HEK293 (cell line): Measurements from ENCODE around the gene ADGRD1.

ENCODE experiments used
- CTCF ChIA-PET: fragments of 350-600 bp; formaldehyde crosslinking; extraction: SDS; loops from one replicate; lab custom pipeline; 2021; ENCODE audit warnings: antibody characterized with exemption; lab: Yijun Ruan, JAX
- POLR2A ChIA-PET: fragments of 300-600 bp; formaldehyde crosslinking; extraction: SDS; loops from one replicate; lab custom pipeline; 2020; ENCODE audit warnings: antibody characterized with exemption, inconsistent platforms; lab: Yijun Ruan, JAX
- H3K27ac ChIP-seq: fragments of 200-500 bp; sonication (Bioruptor generic); 2 replicates; pipeline ENCODE4 v1.5.1; 2014; ENCODE audit warnings: low read depth, low read length, control low read depth, inconsistent platforms; ENCODE audit errors: extremely low read depth
- H3K36me3 ChIP-seq, 2 experiments: fragments of 200-500 bp in 1 of 2; sonication (Bioruptor generic) in 1 of 2; 1 replicate in 1 of 2; 2 replicates in 1 of 2; pipeline ENCODE4 v1.5.1; 2014 to 2017; ENCODE audit warnings: inconsistent platforms in 2 of 2, low read length in 2 of 2; ENCODE audit not compliant: control insufficient read depth in 2 of 2, insufficient read depth in 1 of 2
- H3K4me1 ChIP-seq: fragments of 200-500 bp; sonication (Bioruptor generic); 2 replicates; pipeline ENCODE4 v1.5.1; 2014; ENCODE audit warnings: mild to moderate bottlenecking, low read length, inconsistent platforms; ENCODE audit not compliant: control insufficient read depth, insufficient read depth
- H3K4me3 ChIP-seq: 2 replicates; pipeline ENCODE4 v1.5.1; 2011; ENCODE audit warnings: low read depth, mild to moderate bottlenecking, control low read depth, low read length, moderate library complexity
- H3K9me3 ChIP-seq: fragments of 200-500 bp; sonication (Bioruptor generic); 2 replicates; pipeline ENCODE4 v1.5.1; 2014; ENCODE audit warnings: low read depth, low read length, inconsistent platforms; ENCODE audit not compliant: control insufficient read depth, insufficient read depth
- PRDM2 ChIP-seq: fragments of 450-650 bp; formaldehyde crosslinking; IDR thresholded peaks from 2 replicates; pipeline ENCODE4 v1.5.1; 2016; ENCODE audit warnings: missing biosample characterization, missing genetic modification characterization, borderline replicate concordance
- PRDM6 ChIP-seq: fragments of 450-650 bp; formaldehyde crosslinking; IDR thresholded peaks from 2 replicates; pipeline ENCODE4 v1.5.1; 2017; ENCODE audit warnings: missing biosample characterization, missing genetic modification characterization
- RBAK ChIP-seq: fragments of 450-650 bp; formaldehyde crosslinking; IDR thresholded peaks from 2 replicates; pipeline ENCODE4 v1.5.1; 2016; ENCODE audit warnings: missing biosample characterization, missing genetic modification characterization
- WT1 ChIP-seq: fragments of 450-650 bp; formaldehyde crosslinking; IDR thresholded peaks from 2 replicates; pipeline ENCODE4 v1.5.1; 2016; ENCODE audit warnings: missing biosample characterization, missing genetic modification characterization
- ZNF169 ChIP-seq: fragments of 450-650 bp; formaldehyde crosslinking; IDR thresholded peaks from 2 replicates; pipeline ENCODE4 v1.5.1; 2016; ENCODE audit warnings: missing biosample characterization, missing genetic modification characterization
- ZNF18 ChIP-seq: fragments of 450-650 bp; formaldehyde crosslinking; IDR thresholded peaks from 2 replicates; pipeline ENCODE4 v1.5.1; 2016; ENCODE audit warnings: missing biosample characterization, missing genetic modification characterization
- ZNF274 ChIP-seq, 2 experiments: fragments of 200-500 bp in 1 of 2; fragments of 450-650 bp in 1 of 2; sonication (Bioruptor generic) in 1 of 2; formaldehyde crosslinking in 1 of 2; IDR thresholded peaks; 2 replicates each; pipeline versions ENCODE4 v1.5.1 to v1.6.1; 2014 to 2016; ENCODE audit warnings: borderline replicate concordance in 1 of 2, inconsistent platforms in 1 of 2, low read length in 1 of 2, missing biosample characterization in 1 of 2, missing genetic modification characterization in 1 of 2
- ZNF280D ChIP-seq: fragments of 450-650 bp; formaldehyde crosslinking; IDR thresholded peaks from 2 replicates; pipeline ENCODE4 v1.5.1; 2016; ENCODE audit warnings: missing biosample characterization, missing genetic modification characterization
- ZNF292 ChIP-seq: fragments of 450-650 bp; formaldehyde crosslinking; IDR thresholded peaks from 2 replicates; pipeline ENCODE4 v1.5.1; 2016; ENCODE audit warnings: low read depth, missing biosample characterization, missing genetic modification characterization, borderline replicate concordance
- ZNF354C ChIP-seq: fragments of 450-650 bp; formaldehyde crosslinking; IDR thresholded peaks from 2 replicates; pipeline ENCODE4 v1.5.1; 2016; ENCODE audit warnings: missing biosample characterization, missing genetic modification characterization, low read depth, borderline replicate concordance
- ZNF37A ChIP-seq: fragments of 450-650 bp; IDR thresholded peaks from 2 replicates; pipeline ENCODE4 v1.5.1; 2018; ENCODE audit warnings: missing biosample characterization, missing genetic modification characterization
- ZNF449 ChIP-seq: fragments of 450-650 bp; formaldehyde crosslinking; IDR thresholded peaks from 2 replicates; pipeline ENCODE4 v1.5.1; 2017; ENCODE audit warnings: missing biosample characterization, mild to moderate bottlenecking, missing genetic modification characterization, moderate library complexity
- ZNF623 ChIP-seq: fragments of 450-650 bp; formaldehyde crosslinking; IDR thresholded peaks from 2 replicates; pipeline ENCODE4 v1.5.1; 2016; ENCODE audit warnings: missing biosample characterization, missing genetic modification characterization
- ZNF664 ChIP-seq: fragments of 450-650 bp; formaldehyde crosslinking; IDR thresholded peaks from 2 replicates; pipeline ENCODE4 v1.5.1; 2016; ENCODE audit warnings: missing biosample characterization, missing genetic modification characterization
- ZSCAN5A ChIP-seq: fragments of 450-650 bp; formaldehyde crosslinking; IDR thresholded peaks from 2 replicates; pipeline ENCODE4 v1.5.1; 2016; ENCODE audit warnings: missing biosample characterization, missing genetic modification characterization

The ADGRD1 gene

GRCh38 chr12:131056626-131057025, 102.9 kb downstream of the ADGRD1 start:
- no peaks in the 10 kb centered on the region for H3K9me3 ChIP-seq
- H3K4me3 ChIP-seq = no peak overlapping the region
- H3K27ac ChIP-seq = no peak overlapping the region
- no peaks in the 10 kb centered on the region for H3K36me3 ChIP-seq
- H3K4me1 ChIP-seq = no peaks in the 10 kb centered on the region
- TF ChIP-seq ZNF292 (no peak), ZNF18 (tag by site-specific recombination) (no peak), ZNF280D (tag by site-specific recombination) (no peak), ZNF449 (tag by site-specific recombination) (no peak), WT1 (tag by site-specific recombination) (no peak), ZNF37A (tag by site-specific recombination) (no peak), PRDM6 (tag by site-specific recombination) (no peak), ZNF274 (IDR thresholded peaks at IDR 0.05; ENCODE audit: low read length) (no peak), ZNF274 (tag by site-specific recombination; IDR thresholded peaks at IDR 0.05; ENCODE audit: borderline replicate concordance) (no peak), ZNF354C (tag by site-specific recombination) (no peak), ZNF664 (no peak), RBAK (tag by site-specific recombination) (no peak), PRDM2 (tag by site-specific recombination) (no peak), ZNF623 (no peak), ZSCAN5A (tag by site-specific recombination) (no peak), ZNF169 (tag by site-specific recombination) (no peak)
- TF ChIP-seq, all 188 proteins: peak for 0
- ChIA-PET CTCF (no interaction called here), POLR2A (no interaction called here)
